ENCODE results near the gene RNF32. TPM values are rescaled to one million over a fixed set of nuclear protein-coding genes. Genes with fewer than 3 reads are reported as not detected.

RNF32 gene
- total and polyA plus RNA-seq, 2 of the 13 experiments (the other 11 are each of a cell fraction or from before 2014, with no cell fraction given) = not detected

DNA sequence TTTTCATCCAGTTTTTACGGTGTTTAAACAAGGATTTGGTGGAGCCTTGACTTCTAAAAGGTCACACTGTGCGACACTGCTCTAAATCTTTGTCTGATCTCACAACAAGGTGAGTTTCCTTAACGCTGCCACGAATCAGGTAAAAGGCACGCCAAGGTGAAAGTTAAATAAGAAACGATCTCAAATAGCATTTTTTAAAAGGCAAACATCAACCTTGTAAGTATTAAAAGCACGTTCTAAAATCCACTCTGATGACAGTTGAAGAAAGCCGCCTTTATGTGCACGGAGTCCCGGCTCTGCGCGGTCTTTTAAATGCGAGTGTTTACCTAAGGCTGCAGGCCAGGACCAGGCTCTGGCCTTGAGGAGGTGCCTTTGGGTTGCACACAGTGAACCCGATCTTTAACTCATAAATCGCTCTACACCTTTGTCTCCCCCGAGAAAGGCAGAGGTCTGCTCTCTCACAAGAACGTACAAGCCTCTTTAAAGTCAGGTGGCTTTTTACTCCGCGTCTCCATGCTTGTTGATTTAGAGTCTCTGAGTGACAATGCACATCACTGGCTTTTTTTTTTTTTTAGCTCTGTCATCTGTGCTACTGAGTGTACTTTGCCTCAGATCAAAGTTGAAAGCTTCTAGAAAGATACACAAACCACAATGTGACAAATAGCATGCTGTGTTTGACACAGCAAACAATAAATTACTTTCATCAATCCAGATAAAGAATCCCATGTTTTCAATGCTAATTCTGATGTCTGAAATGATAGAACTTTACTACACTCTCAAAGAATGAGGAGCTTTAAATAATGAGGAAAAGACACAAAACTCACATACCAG is 25.9 kb upstream of the RNF32 start (continued):
- TF ChIP-seq, protein P1, sequence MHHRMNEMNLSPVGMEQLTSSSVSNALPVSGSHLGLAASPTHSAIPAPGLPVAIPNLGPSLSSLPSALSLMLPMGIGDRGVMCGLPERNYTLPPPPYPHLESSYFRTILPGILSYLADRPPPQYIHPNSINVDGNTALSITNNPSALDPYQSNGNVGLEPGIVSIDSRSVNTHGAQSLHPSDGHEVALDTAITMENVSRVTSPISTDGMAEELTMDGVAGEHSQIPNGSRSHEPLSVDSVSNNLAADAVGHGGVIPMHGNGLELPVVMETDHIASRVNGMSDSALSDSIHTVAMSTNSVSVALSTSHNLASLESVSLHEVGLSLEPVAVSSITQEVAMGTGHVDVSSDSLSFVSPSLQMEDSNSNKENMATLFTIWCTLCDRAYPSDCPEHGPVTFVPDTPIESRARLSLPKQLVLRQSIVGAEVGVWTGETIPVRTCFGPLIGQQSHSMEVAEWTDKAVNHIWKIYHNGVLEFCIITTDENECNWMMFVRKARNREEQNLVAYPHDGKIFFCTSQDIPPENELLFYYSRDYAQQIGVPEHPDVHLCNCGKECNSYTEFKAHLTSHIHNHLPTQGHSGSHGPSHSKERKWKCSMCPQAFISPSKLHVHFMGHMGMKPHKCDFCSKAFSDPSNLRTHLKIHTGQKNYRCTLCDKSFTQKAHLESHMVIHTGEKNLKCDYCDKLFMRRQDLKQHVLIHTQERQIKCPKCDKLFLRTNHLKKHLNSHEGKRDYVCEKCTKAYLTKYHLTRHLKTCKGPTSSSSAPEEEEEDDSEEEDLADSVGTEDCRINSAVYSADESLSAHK (CRISPR knock-in tag; IDR thresholded peaks at IDR 0.05; ENCODE audit: borderline replicate concordance) = no peak; the same call in 1 of the 2 replicates
- TF ChIP-seq PLRG1 (conservative IDR thresholded peaks at IDR 0.05) (no peak), AGO2 (optimal IDR thresholded peaks at IDR 0.05; ENCODE audit: low read depth, low read length) (peak; percentile 10), FOXC1 (CRISPR knock-in tag; IDR thresholded peaks at IDR 0.05; ENCODE audit: borderline replicate concordance) (peak; percentile 34; the same call in 1 of the 2 replicates), IRF2 (CRISPR knock-in tag; IDR thresholded peaks at IDR 0.05) (peak; percentile 49), ZNF121 (CRISPR knock-in tag; IDR thresholded peaks at IDR 0.05) (no peak), NFKB2 (CRISPR knock-in tag; IDR thresholded peaks at IDR 0.05; ENCODE audit: borderline replicate concordance) (no peak), HOXA7 (CRISPR knock-in tag; IDR thresholded peaks at IDR 0.05) (no peak), TAF15 (IDR thresholded peaks at IDR 0.05; ENCODE audit: low read depth, low read length, poor library complexity, severe bottlenecking) (no peak), ZNF468 (CRISPR knock-in tag; IDR thresholded peaks at IDR 0.05) (no peak), RNF2 (conservative IDR thresholded peaks at IDR 0.05; ENCODE audit: low read depth) (no peak), ZNF558 (CRISPR knock-in tag; IDR thresholded peaks at IDR 0.05; ENCODE audit: borderline replicate concordance) (no peak), ZNF17 (CRISPR knock-in tag; IDR thresholded peaks at IDR 0.05) (no peak), SCMH1 (CRISPR knock-in tag; IDR thresholded peaks at IDR 0.05; ENCODE audit: borderline replicate concordance) (no peak), ZNF143 (CRISPR knock-in tag; IDR thresholded peaks at IDR 0.05) (no peak; the same call in 1 of the 2 replicates), RBFOX2 (IDR thresholded peaks at IDR 0.05; ENCODE audit: low read depth, low read length) (peak; percentile 73)
- TF ChIP-seq, protein P2, sequence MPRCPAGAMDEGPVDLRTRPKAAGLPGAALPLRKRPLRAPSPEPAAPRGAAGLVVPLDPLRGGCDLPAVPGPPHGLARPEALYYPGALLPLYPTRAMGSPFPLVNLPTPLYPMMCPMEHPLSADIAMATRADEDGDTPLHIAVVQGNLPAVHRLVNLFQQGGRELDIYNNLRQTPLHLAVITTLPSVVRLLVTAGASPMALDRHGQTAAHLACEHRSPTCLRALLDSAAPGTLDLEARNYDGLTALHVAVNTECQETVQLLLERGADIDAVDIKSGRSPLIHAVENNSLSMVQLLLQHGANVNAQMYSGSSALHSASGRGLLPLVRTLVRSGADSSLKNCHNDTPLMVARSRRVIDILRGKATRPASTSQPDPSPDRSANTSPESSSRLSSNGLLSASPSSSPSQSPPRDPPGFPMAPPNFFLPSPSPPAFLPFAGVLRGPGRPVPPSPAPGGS (CRISPR knock-in tag; IDR thresholded peaks at IDR 0.05) = 0 out of 2 replicates have a peak, but pooled peaks have one; percentile 73
- TF ChIP-seq, protein P3, sequence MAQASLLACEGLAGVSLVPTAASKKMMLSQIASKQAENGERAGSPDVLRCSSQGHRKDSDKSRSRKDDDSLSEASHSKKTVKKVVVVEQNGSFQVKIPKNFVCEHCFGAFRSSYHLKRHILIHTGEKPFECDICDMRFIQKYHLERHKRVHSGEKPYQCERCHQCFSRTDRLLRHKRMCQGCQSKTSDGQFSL (CRISPR knock-in tag; IDR thresholded peaks at IDR 0.05) = no peak
- TF ChIP-seq, protein P4, sequence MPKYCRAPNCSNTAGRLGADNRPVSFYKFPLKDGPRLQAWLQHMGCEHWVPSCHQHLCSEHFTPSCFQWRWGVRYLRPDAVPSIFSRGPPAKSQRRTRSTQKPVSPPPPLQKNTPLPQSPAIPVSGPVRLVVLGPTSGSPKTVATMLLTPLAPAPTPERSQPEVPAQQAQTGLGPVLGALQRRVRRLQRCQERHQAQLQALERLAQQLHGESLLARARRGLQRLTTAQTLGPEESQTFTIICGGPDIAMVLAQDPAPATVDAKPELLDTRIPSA (CRISPR knock-in tag; IDR thresholded peaks at IDR 0.05; ENCODE audit: borderline replicate concordance) = no peak
- TF ChIP-seq, protein P5, sequence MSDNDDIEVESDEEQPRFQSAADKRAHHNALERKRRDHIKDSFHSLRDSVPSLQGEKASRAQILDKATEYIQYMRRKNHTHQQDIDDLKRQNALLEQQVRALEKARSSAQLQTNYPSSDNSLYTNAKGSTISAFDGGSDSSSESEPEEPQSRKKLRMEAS (IDR thresholded peaks at IDR 0.05) = peak; percentile 62
- TF ChIP-seq, protein P6, sequence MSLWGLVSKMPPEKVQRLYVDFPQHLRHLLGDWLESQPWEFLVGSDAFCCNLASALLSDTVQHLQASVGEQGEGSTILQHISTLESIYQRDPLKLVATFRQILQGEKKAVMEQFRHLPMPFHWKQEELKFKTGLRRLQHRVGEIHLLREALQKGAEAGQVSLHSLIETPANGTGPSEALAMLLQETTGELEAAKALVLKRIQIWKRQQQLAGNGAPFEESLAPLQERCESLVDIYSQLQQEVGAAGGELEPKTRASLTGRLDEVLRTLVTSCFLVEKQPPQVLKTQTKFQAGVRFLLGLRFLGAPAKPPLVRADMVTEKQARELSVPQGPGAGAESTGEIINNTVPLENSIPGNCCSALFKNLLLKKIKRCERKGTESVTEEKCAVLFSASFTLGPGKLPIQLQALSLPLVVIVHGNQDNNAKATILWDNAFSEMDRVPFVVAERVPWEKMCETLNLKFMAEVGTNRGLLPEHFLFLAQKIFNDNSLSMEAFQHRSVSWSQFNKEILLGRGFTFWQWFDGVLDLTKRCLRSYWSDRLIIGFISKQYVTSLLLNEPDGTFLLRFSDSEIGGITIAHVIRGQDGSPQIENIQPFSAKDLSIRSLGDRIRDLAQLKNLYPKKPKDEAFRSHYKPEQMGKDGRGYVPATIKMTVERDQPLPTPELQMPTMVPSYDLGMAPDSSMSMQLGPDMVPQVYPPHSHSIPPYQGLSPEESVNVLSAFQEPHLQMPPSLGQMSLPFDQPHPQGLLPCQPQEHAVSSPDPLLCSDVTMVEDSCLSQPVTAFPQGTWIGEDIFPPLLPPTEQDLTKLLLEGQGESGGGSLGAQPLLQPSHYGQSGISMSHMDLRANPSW (CRISPR knock-in tag; IDR thresholded peaks at IDR 0.05; ENCODE audit: borderline replicate concordance) = 0 out of 2 replicates have a peak, but pooled peaks have one; percentile 27

All from HepG2 (cell line).